GM23338 (cell line): ENCODE results near the gene EFCAB6.

ENCODE experiments used
- CREB1 ChIP-seq: fragments of 250-450 bp; sonication (Bioruptor Pico); IDR thresholded peaks from 2 replicates; pipeline ENCODE4 v1.5.0; 2020; ENCODE audit warnings: low read depth, mild to moderate bottlenecking, moderate library complexity
- CTCF ChIP-seq, 2 experiments: fragments of 200-600 bp in 1 of 2; sonication (generic) in 1 of 2; conservative IDR thresholded peaks; 2 replicates each; pipeline versions ENCODE4 v1.5.1 to v1.6.1; 2016 to 2017; ENCODE audit warnings: antibody characterized with exemption in 2 of 2, low read depth in 2 of 2, mild to moderate bottlenecking in 2 of 2, moderate library complexity in 1 of 2
- ETS1 ChIP-seq: IDR thresholded peaks from 2 replicates; pipeline ENCODE4 v1.6.1; 2016; ENCODE audit warnings: antibody characterized with exemption
- EZH2 ChIP-seq: fragments of 200-600 bp; sonication (generic); IDR thresholded peaks from one replicate; pipeline ENCODE4 v1.8.0; 2017; ENCODE audit warnings: antibody characterized with exemption, mild to moderate bottlenecking, low read depth; ENCODE audit not compliant: unreplicated experiment
- EZH2phosphoT487 ChIP-seq: fragments of 200-600 bp; sonication (generic); IDR thresholded peaks from one replicate; pipeline ENCODE4 v1.8.1; 2018; ENCODE audit warnings: antibody characterized with exemption; ENCODE audit not compliant: unreplicated experiment
- JUNB ChIP-seq: IDR thresholded peaks from one replicate; pipeline ENCODE4 v1.6.1; 2016; ENCODE audit warnings: antibody characterized with exemption; ENCODE audit not compliant: unreplicated experiment
- NANOG ChIP-seq: IDR thresholded peaks from 2 replicates; pipeline ENCODE4 v1.6.1; 2016; ENCODE audit warnings: antibody characterized with exemption, borderline replicate concordance
- POLR2AphosphoS5 ChIP-seq: IDR thresholded peaks from 2 replicates; pipeline ENCODE4 v1.6.1; 2016; ENCODE audit warnings: antibody characterized with exemption, low read depth
- REST ChIP-seq: IDR thresholded peaks from one replicate; pipeline ENCODE4 v1.6.1; 2018; ENCODE audit warnings: antibody characterized with exemption; ENCODE audit not compliant: unreplicated experiment
- STAT1 ChIP-seq: IDR thresholded peaks from one replicate; pipeline ENCODE4 v1.6.1; 2016; ENCODE audit warnings: antibody characterized with exemption; ENCODE audit not compliant: unreplicated experiment
- ZNF114 ChIP-seq: fragments of 250-450 bp; sonication (Bioruptor Pico); IDR thresholded peaks from 2 replicates; pipeline ENCODE4 v1.5.0; 2020; ENCODE audit warnings: mild to moderate bottlenecking, moderate library complexity
- ZNF331 ChIP-seq: fragments of 250-450 bp; sonication (Bioruptor Pico); IDR thresholded peaks from 2 replicates; pipeline ENCODE4 v1.5.0; 2020; ENCODE audit warnings: low read depth, mild to moderate bottlenecking, moderate library complexity
- ZNF462 ChIP-seq: fragments of 250-450 bp; sonication (Bioruptor Pico); IDR thresholded peaks from 2 replicates; pipeline ENCODE4 v1.5.0; 2020; ENCODE audit warnings: mild to moderate bottlenecking, moderate library complexity

DNA sequence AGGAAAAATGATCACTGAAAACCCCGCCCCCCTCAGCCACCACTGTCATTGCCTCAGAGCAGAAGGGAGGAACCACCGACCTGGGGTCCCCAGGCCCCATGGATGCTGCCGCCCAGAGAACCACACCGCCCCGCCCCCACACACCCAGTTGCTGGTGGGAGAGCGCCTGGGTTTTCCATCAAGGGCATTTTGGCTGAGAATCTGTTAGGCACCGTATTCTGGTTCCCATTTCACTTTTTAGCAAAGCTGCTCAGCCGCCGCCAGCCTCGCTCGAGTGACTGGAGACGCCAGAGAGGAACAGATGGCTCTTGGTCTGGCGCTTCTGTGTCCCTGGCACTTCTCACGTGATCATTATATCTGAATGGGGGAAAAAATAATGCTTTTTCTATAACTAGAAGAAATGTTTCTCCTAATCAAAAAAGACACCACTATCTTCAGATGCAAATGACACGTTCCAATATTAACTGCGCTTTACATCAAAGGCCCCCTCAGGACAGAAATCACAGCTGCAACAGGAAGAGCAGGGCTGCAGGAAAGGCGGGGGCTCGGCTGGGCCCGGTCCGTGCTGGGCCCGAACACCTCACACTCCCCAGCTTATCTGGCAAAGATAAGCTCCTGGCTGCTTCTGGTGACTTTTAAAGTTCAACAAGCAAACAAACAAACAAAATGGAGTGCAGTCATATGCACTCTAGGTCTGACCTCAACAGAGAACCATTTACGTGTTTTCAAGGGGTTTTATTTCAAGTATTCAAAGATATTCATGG lies 250.5 kb downstream of the EFCAB6 start:
- TF ChIP-seq JUNB (no peak), CTCF (conservative IDR thresholded peaks at IDR 0.05; ENCODE audit: low read depth in 2 of 2) (no peak), EZH2phosphoT487 (no peak), POLR2AphosphoS5 (no peak), REST (no peak), CREB1 (CRISPR knock-in tag) (no peak), ETS1 (no peak), EZH2 (no peak), ZNF114 (CRISPR knock-in tag) (no peak), STAT1 (no peak), NANOG (no peak), ZNF462 (no peak), ZNF331 (no peak)
